GM20000 (cell line): ENCODE measurements around the gene STEEP1.

Experiments
- DNase-seq: peaks from one replicate; pipeline ENCODE4 v3.0.0; 2012; ENCODE audit warnings: low spot score
- CTCF ChIP-seq: IDR thresholded peaks from 2 replicates; pipeline ENCODE4 v1.5.1; 2012; ENCODE audit warnings: mild to moderate bottlenecking, control low read depth; ENCODE audit errors: extremely low read depth, missing control alignments

STEEP1 gene

GRCh38 chrX:119492463-119492862 is 72.7 kb downstream of the STEEP1 start:
- no peak for TF ChIP-seq CTCF
- DNase-seq, result no peak

- TF ChIP-seq CTCF, result no peak
- DNase-seq, result no peak
Measured at GRCh38 chrX:119489212-119490074, 75.8 kb downstream of the STEEP1 start.

- DNase-seq, result peak; percentile 45
- TF ChIP-seq CTCF, result peak; percentile 28
Measured at GRCh38 chrX:119488749-119489148, 76.5 kb downstream of the STEEP1 start.
